ENCODE data around the gene MCL1.
A peak's percentile ranks its signal among the peaks of the same experiment; 100 is the strongest.

Gene MCL1

DNA sequence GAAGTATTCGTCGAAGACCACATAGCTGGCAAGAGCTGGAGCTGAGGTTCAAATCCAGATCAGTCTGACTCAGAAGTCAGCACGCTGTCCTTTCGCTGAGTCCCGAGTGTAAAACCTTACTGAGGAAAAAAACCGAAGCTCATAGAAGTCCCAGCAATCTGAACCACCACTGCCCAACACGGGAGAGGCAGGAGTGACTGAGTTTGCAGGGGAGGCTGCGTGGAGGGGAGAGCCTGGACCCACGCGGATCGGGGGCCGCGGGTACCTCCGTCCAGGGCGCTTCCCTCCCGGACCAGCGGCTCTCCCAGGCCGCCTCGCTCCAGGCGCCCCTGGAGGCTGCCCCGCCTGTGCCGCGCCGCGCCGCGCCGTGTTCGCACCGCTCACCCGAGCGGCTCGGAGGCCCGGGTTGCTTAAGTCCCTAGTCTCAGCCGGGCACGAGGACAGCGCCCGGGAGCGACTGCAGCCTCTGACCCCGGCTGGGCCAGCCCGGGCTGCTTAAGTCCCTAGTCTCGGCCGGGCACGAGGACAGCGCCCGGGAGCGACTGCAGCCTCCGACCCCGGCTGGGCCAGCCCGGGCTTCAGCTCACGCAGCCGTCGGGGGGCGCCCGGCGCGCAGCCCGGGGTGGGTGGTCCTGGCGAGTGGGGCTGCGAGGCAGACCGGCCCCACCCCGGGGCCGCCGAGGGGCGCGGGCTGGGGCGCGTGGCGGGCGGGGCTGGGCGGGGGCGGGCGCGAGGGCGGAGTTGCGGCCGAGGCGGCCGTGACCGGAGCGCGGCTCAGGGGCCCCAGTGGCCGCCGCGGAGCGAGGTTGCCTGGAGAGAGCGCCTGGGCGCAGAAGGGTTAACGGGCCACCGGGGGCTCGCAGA, 30.5 kb downstream of the MCL1 start, which contains the start of gene ADAMTSL4 (continued):
- peak; percentile 43; the same call in 1 of the 2 replicates for TF ChIP-seq ZNF398 (tag by site-specific recombination; IDR thresholded peaks at IDR 0.05)
- TF ChIP-seq ZNF777 (tag by site-specific recombination; IDR thresholded peaks at IDR 0.05; ENCODE audit: borderline replicate concordance), result no peak
- TF ChIP-seq ZNF324 (tag by site-specific recombination; IDR thresholded peaks at IDR 0.05), result no peak
- TF ChIP-seq, protein P1, sequence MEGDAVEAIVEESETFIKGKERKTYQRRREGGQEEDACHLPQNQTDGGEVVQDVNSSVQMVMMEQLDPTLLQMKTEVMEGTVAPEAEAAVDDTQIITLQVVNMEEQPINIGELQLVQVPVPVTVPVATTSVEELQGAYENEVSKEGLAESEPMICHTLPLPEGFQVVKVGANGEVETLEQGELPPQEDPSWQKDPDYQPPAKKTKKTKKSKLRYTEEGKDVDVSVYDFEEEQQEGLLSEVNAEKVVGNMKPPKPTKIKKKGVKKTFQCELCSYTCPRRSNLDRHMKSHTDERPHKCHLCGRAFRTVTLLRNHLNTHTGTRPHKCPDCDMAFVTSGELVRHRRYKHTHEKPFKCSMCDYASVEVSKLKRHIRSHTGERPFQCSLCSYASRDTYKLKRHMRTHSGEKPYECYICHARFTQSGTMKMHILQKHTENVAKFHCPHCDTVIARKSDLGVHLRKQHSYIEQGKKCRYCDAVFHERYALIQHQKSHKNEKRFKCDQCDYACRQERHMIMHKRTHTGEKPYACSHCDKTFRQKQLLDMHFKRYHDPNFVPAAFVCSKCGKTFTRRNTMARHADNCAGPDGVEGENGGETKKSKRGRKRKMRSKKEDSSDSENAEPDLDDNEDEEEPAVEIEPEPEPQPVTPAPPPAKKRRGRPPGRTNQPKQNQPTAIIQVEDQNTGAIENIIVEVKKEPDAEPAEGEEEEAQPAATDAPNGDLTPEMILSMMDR (tag by site-specific recombination; IDR thresholded peaks at IDR 0.05), result peak; percentile 42; the same call in 1 of the 2 replicates
- TF ChIP-seq ZFHX2 (tag by site-specific recombination; conservative IDR thresholded peaks at IDR 0.05), result no peak
- TF ChIP-seq ZBTB1 (tag by site-specific recombination; IDR thresholded peaks at IDR 0.05), result no peak
- no peak for TF ChIP-seq SP7 (tag by site-specific recombination; IDR thresholded peaks at IDR 0.05)
- peak; percentile 98 for TF ChIP-seq ZNF600 (tag by site-specific recombination; IDR thresholded peaks at IDR 0.05)
- TF ChIP-seq, protein P2, sequence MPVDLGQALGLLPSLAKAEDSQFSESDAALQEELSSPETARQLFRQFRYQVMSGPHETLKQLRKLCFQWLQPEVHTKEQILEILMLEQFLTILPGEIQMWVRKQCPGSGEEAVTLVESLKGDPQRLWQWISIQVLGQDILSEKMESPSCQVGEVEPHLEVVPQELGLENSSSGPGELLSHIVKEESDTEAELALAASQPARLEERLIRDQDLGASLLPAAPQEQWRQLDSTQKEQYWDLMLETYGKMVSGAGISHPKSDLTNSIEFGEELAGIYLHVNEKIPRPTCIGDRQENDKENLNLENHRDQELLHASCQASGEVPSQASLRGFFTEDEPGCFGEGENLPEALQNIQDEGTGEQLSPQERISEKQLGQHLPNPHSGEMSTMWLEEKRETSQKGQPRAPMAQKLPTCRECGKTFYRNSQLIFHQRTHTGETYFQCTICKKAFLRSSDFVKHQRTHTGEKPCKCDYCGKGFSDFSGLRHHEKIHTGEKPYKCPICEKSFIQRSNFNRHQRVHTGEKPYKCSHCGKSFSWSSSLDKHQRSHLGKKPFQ (tag by site-specific recombination; IDR thresholded peaks at IDR 0.05), result no peak
- TF ChIP-seq ZNF692 (tag by site-specific recombination; IDR thresholded peaks at IDR 0.05), result peak; percentile 36; the same call in 1 of the 2 replicates
- TF ChIP-seq ZBTB17 (tag by site-specific recombination; IDR thresholded peaks at IDR 0.05), result peak; percentile 71
- TF ChIP-seq, protein P3, sequence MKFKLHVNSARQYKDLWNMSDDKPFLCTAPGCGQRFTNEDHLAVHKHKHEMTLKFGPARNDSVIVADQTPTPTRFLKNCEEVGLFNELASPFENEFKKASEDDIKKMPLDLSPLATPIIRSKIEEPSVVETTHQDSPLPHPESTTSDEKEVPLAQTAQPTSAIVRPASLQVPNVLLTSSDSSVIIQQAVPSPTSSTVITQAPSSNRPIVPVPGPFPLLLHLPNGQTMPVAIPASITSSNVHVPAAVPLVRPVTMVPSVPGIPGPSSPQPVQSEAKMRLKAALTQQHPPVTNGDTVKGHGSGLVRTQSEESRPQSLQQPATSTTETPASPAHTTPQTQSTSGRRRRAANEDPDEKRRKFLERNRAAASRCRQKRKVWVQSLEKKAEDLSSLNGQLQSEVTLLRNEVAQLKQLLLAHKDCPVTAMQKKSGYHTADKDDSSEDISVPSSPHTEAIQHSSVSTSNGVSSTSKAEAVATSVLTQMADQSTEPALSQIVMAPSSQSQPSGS (tag by site-specific recombination; IDR thresholded peaks at IDR 0.05; ENCODE audit: low read depth), result no peak
- no peak for TF ChIP-seq OVOL3 (tag by site-specific recombination; IDR thresholded peaks at IDR 0.05)
- TF ChIP-seq ZNF626 (tag by site-specific recombination; IDR thresholded peaks at IDR 0.05), result no peak
- TF ChIP-seq EGR2 (tag by site-specific recombination; IDR thresholded peaks at IDR 0.05; ENCODE audit: low read depth), result no peak
- no peak for TF ChIP-seq FEZF1 (tag by site-specific recombination; IDR thresholded peaks at IDR 0.05)
- TF ChIP-seq ZBTB20 (tag by site-specific recombination; IDR thresholded peaks at IDR 0.05), result peak; percentile 91
- no peak for TF ChIP-seq ZNF791 (tag by site-specific recombination; IDR thresholded peaks at IDR 0.05)
- no peak for TF ChIP-seq ZNF621 (tag by site-specific recombination; IDR thresholded peaks at IDR 0.05)
- no peak for TF ChIP-seq ZNF350 (tag by site-specific recombination; IDR thresholded peaks at IDR 0.05)
- no peak for TF ChIP-seq ZNF121 (tag by site-specific recombination; IDR thresholded peaks at IDR 0.05)

Data from HEK293 (cell line).